K562 (cell line): ENCODE data around the gene CUL1. TPM values are rescaled to one million over a fixed set of nuclear protein-coding genes. Genes with fewer than 3 reads are reported as not detected.

Source experiments
- BRF1 ChIP-seq: IDR thresholded peaks from 3 replicates; pipeline ENCODE4 v1.6.1; 2011; ENCODE audit warnings: borderline replicate concordance, mild to moderate bottlenecking; ENCODE audit not compliant: insufficient read length; ENCODE audit errors: extremely low read depth
- CEBPZ ChIP-seq: fragments of 150-350 bp; IDR thresholded peaks from 2 replicates; pipeline ENCODE4 v1.6.1; 2014; ENCODE audit warnings: low read depth, mild to moderate bottlenecking, low read length, borderline replicate concordance
- E2F5 ChIP-seq: sonication (generic); formaldehyde crosslinking; IDR thresholded peaks from 2 replicates; pipeline ENCODE4 v1.8.0; 2022; ENCODE audit warnings: mild to moderate bottlenecking, missing genetic modification reagents
- ESRRA ChIP-seq: fragments of 450-650 bp; IDR thresholded peaks from 2 replicates; pipeline ENCODE4 v1.6.1; 2014; ENCODE audit warnings: low read depth, mild to moderate bottlenecking, moderate library complexity, borderline replicate concordance
- FOSL1 ChIP-seq: fragments of 200-800 bp; sonication (Bioruptor generic); conservative IDR thresholded peaks from 2 replicates; pipeline ENCODE4 v1.6.1; 2016; ENCODE audit warnings: missing genetic modification characterization, missing compliant biosample characterization
- GABPA ChIP-seq: fragments of 200-800 bp; sonication (Bioruptor generic); conservative IDR thresholded peaks from 2 replicates; pipeline ENCODE4 v1.6.1; 2016; ENCODE audit warnings: low read depth, missing genetic modification characterization, missing compliant biosample characterization
- GTF2A2 ChIP-seq: IDR thresholded peaks from 2 replicates; pipeline ENCODE4 v1.6.1; 2016; ENCODE audit warnings: mild to moderate bottlenecking, missing genetic modification characterization, missing compliant biosample characterization
- GTF2E2 ChIP-seq: fragments of 200-800 bp; sonication (Bioruptor generic); IDR thresholded peaks from 2 replicates; pipeline ENCODE4 v1.6.1; 2016; ENCODE audit warnings: missing genetic modification characterization, missing compliant biosample characterization
- HDAC6 ChIP-seq: IDR thresholded peaks from 2 replicates; pipeline ENCODE4 v1.6.1; 2012; ENCODE audit warnings: low read depth, mild to moderate bottlenecking, control low read depth, inconsistent platforms, low read length, moderate library complexity
- KDM2B ChIP-seq: fragments of 250-450 bp; sonication (Bioruptor Pico); IDR thresholded peaks from 2 replicates; pipeline ENCODE4 v1.8.0; 2021; ENCODE audit warnings: mild to moderate bottlenecking, moderate library complexity
- MCM2 ChIP-seq: fragments of 450-650 bp; IDR thresholded peaks from 2 replicates; pipeline ENCODE4 v1.6.1; 2017; ENCODE audit warnings: low read depth, mild to moderate bottlenecking
- NFE2 ChIP-seq: IDR thresholded peaks from 2 replicates; pipeline ENCODE4 v1.6.1; 2014; ENCODE audit warnings: antibody characterized with exemption, low read depth
- NFE2L1 ChIP-seq: fragments of 450-650 bp; IDR thresholded peaks from 2 replicates; pipeline ENCODE4 v1.6.1; 2016; ENCODE audit warnings: missing genetic modification characterization, low read depth, mild to moderate bottlenecking, missing compliant biosample characterization, moderate library complexity, borderline replicate concordance
- NR0B1 ChIP-seq: fragments of 450-650 bp; IDR thresholded peaks from one replicate; pipeline ENCODE4 v1.6.1; 2018; ENCODE audit warnings: mild to moderate bottlenecking, moderate library complexity; ENCODE audit not compliant: partially characterized antibody
- RBBP5 ChIP-seq: fragments of 200-600 bp; sonication (generic); IDR thresholded peaks from 2 replicates; pipeline ENCODE4 v1.6.1; 2012; ENCODE audit warnings: borderline replicate concordance, mild to moderate bottlenecking, low read length, control low read depth, inconsistent platforms; ENCODE audit not compliant: insufficient read depth, poor library complexity, severe bottlenecking
- SAFB ChIP-seq: fragments of 200-400 bp; formaldehyde crosslinking; IDR thresholded peaks from 2 replicates; pipeline ENCODE4 v1.6.1; 2017; ENCODE audit warnings: low read depth, low read length, borderline replicate concordance
- SMAD1 ChIP-seq: fragments of 150-350 bp; IDR thresholded peaks from 2 replicates; pipeline ENCODE4 v1.6.1; 2014; ENCODE audit warnings: low read length, low read depth; ENCODE audit not compliant: partially characterized antibody
- SP1 ChIP-seq: sonication (generic); formaldehyde crosslinking; IDR thresholded peaks from 2 replicates; pipeline ENCODE4 v1.8.1; 2022; ENCODE audit warnings: mild to moderate bottlenecking, missing genetic modification reagents
- TCF7 ChIP-seq: sonication (generic); IDR thresholded peaks from 2 replicates; pipeline ENCODE4 v1.6.1; 2016; ENCODE audit warnings: antibody characterized with exemption, borderline replicate concordance
- polyA plus RNA-seq, 8 experiments: library from polyadenylated mRNA; depleted of rRNA in 4 of 8; stranded (reverse) in 5 of 8; unstranded in 3 of 8; fragments of >200 nt; fragmentation: Nextera tagmentation in 2 of 8; fragmentation: Illumina TruSeq in 1 of 8; extraction: Ambion mirVana in 2 of 8; extraction: Trizol in 1 of 8; gene quantifications; 2 replicates each; pipeline versions ENCODE4 v1.2.1 to v1.2.3, GENCODE V29; 2011 to 2014; ENCODE audit warnings: inconsistent platforms in 1 of 8, missing spikeins in 1 of 8
- total RNA-seq, 7 experiments: library from RNA; depleted of rRNA in 6 of 7; stranded (reverse); fragments of >200 nt in 6 of 7; fragmentation: Illumina TruSeq in 2 of 7; extraction: Trizol in 2 of 7; gene quantifications; 2 replicates each; pipeline versions ENCODE4 v1.2.1 to v1.2.3, GENCODE V29; 2011 to 2021; ENCODE audit warnings: low replicate concordance in 1 of 7
- TF ChIP-seq, protein P1 (sequence below): fragments of 250-450 bp; sonication (Bioruptor Pico); IDR thresholded peaks from 2 replicates; pipeline ENCODE4 v1.5.0; 2022; ENCODE audit warnings: mild to moderate bottlenecking

CUL1 gene
- total and polyA plus RNA-seq, 9 of the 15 experiments (the other 6 are each of a cell fraction or from before 2014, with no cell fraction given): 31.5 to 107 (median 96.5) TPM

GRCh38 chr7:148698397-148699023, at the start of gene CUL1 (continued):
- TF ChIP-seq GTF2E2: peak; percentile 95; the same call in 1 of the 2 replicates
- no peak for TF ChIP-seq NFE2L1 (tag)
- no peak for TF ChIP-seq NR0B1
- TF ChIP-seq SAFB: peak; percentile 36; the same call in 1 of the 2 replicates
- no peak for TF ChIP-seq CEBPZ
- TF ChIP-seq SMAD1: no peak
- no peak for TF ChIP-seq BRF1
- TF ChIP-seq GABPA (tag): peak; percentile 76
- no peak for TF ChIP-seq ESRRA
- TF ChIP-seq RBBP5: no peak
- TF ChIP-seq TCF7: no peak
- TF ChIP-seq KDM2B: 0 out of 2 replicates have a peak, but pooled peaks have one; percentile 30
- TF ChIP-seq SP1: no peak; the same call in none of the 2 replicates
- no peak for TF ChIP-seq NFE2
- no peak for TF ChIP-seq FOSL1 (tag)
- TF ChIP-seq E2F5 (CRISPR knock-in tag): 0 out of 2 replicates have a peak, but pooled peaks have one; percentile 45
- TF ChIP-seq, protein P1, sequence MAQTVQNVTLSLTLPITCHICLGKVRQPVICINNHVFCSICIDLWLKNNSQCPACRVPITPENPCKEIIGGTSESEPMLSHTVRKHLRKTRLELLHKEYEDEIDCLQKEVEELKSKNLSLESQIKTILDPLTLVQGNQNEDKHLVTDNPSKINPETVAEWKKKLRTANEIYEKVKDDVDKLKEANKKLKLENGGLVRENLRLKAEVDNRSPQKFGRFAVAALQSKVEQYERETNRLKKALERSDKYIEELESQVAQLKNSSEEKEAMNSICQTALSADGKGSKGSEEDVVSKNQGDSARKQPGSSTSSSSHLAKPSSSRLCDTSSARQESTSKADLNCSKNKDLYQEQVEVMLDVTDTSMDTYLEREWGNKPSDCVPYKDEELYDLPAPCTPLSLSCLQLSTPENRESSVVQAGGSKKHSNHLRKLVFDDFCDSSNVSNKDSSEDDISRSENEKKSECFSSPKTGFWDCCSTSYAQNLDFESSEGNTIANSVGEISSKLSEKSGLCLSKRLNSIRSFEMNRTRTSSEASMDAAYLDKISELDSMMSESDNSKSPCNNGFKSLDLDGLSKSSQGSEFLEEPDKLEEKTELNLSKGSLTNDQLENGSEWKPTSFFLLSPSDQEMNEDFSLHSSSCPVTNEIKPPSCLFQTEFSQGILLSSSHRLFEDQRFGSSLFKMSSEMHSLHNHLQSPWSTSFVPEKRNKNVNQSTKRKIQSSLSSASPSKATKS: no peak
- TF ChIP-seq HDAC6: no peak
- TF ChIP-seq GTF2A2 (tag): no peak
- TF ChIP-seq MCM2: no peak
